Transverse colon (tissue), 4 donors: ENCODE measurements around the gene ARHGAP22.

Experiments used
- EP300 ChIP-seq: sonication (generic); formaldehyde crosslinking; IDR thresholded peaks from one replicate; pipeline ENCODE4 v1.6.1; 2017; ENCODE audit warnings: antibody characterized with exemption, low read depth
- POLR2A ChIP-seq: fragments of 450-650 bp; IDR thresholded peaks from one replicate; pipeline ENCODE4 v1.6.1; 2016; ENCODE audit warnings: antibody characterized with exemption, mild to moderate bottlenecking, moderate library complexity
- POLR2AphosphoS5 ChIP-seq, 3 donors: sonication (generic); formaldehyde crosslinking; IDR thresholded peaks; one replicate each; pipeline ENCODE4 v1.6.1; 2016; ENCODE audit warnings: antibody characterized with exemption in 3 of 3
- TF ChIP-seq, protein P1 (sequence below), 5 experiments: fragments of 200-600 bp in 3 of 5; fragments of 450-650 bp in 2 of 5; sonication (generic) in 3 of 5; IDR thresholded peaks; 1 replicate in 2 of 5; 2 replicates in 3 of 5; pipeline ENCODE4 v1.5.1; 2016 to 2017; ENCODE audit warnings: antibody characterized with exemption in 5 of 5, inconsistent platforms in 3 of 5, mild to moderate bottlenecking in 2 of 5, moderate library complexity in 1 of 5

DNA sequence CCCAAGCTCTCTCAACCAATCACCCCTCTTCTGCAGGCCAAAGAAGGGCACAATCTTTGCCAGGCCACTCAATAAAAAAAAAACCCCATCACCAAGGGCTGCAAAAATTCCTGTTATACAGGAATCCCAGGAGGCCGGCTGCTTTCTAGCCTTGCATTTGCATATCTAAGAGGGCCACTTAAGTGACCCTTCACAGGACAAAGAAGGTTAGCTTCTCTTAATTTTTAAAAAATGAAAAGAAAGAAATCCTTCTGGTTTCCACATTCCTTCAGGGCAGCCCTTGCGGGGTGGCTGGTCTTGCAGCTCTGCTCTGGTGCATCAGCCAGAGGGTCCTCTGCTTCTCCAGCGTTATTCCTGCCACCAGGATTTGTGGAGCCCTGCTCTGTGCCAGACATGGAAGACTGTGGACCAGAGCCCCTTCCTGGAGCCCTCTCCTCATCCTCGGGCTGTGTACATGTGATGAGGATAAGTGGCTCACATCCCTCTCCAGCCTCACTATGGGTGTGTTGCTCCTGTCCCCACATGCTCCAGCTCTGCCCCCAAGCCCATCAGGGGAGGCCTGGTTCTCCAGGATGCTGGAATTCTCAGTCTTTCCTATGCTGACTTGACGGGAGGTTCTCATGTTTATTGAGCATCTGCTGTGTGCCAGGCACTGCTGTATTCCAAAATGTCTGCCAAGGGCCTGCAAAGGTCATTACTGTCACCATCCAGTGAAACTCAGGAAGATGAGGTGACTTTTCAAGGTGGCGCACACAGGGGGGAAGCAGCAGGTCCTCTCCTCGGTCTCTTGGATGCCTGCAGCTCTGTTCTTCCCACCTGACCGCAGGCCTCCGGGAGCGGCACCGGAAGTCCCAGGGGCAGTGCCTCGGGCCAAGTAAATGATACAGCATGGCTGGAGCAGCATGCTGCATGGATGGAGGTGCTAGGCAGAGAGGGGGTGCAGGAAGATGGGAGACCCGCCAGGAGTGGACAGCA is 67.7 kb downstream of the ARHGAP22 start:
- TF ChIP-seq, protein P1, sequence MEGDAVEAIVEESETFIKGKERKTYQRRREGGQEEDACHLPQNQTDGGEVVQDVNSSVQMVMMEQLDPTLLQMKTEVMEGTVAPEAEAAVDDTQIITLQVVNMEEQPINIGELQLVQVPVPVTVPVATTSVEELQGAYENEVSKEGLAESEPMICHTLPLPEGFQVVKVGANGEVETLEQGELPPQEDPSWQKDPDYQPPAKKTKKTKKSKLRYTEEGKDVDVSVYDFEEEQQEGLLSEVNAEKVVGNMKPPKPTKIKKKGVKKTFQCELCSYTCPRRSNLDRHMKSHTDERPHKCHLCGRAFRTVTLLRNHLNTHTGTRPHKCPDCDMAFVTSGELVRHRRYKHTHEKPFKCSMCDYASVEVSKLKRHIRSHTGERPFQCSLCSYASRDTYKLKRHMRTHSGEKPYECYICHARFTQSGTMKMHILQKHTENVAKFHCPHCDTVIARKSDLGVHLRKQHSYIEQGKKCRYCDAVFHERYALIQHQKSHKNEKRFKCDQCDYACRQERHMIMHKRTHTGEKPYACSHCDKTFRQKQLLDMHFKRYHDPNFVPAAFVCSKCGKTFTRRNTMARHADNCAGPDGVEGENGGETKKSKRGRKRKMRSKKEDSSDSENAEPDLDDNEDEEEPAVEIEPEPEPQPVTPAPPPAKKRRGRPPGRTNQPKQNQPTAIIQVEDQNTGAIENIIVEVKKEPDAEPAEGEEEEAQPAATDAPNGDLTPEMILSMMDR (IDR thresholded peaks at IDR 0.05), result no peak
- TF ChIP-seq EP300 (no peak), POLR2A (no peak), POLR2AphosphoS5 (IDR thresholded peaks at IDR 0.05) (no peak)
